GM12878 (cell line): Measurements from ENCODE around the gene UEVLD. TPM values are rescaled to one million over a fixed set of nuclear protein-coding genes. Genes with fewer than 3 reads are reported as not detected.

Experiments
- ATAC-seq: fragments of 200-7000 bp; cut with Tn5 transposase; 3 replicates; pipeline ENCODE4 v1.9.1; 2020; ENCODE audit warnings: mild to moderate bottlenecking, moderate library complexity
- BruUV-seq: library from RNA; stranded (reverse); fragments of 400-500 nt; replicated peaks from 2 replicates; lab custom pipeline; 2021; lab: Mats Ljungman, UMichigan
- CTCF ChIA-PET: fragments of 300-600 bp; sonication (Branson Sonifier 250); formaldehyde crosslinking; extraction: SDS; loops from one replicate; lab custom pipeline; 2021; ENCODE audit warnings: inconsistent platforms; lab: Yijun Ruan, JAX
- POLR2A ChIA-PET: fragments of 350-600 bp; formaldehyde crosslinking; extraction: SDS; loops from one replicate; lab custom pipeline; 2021; ENCODE audit warnings: inconsistent platforms; lab: Charles Lee
- RAD21 ChIA-PET: fragments of 300-600 bp; sonication (Branson Sonifier 250); formaldehyde crosslinking; loops from one replicate; lab custom pipeline; 2023; ENCODE audit warnings: antibody characterized with exemption; ENCODE audit not compliant: unreplicated experiment; lab: Charles Lee
- SMC1A ChIA-PET: fragments of 300-600 bp; sonication (Branson Sonifier 250); formaldehyde crosslinking; loops from one replicate; lab custom pipeline; 2023; ENCODE audit not compliant: unreplicated experiment, uncharacterized antibody; lab: Charles Lee
- DNase-seq: peaks from one replicate; pipeline ENCODE4 v3.0.0-alpha.2; 2011; ENCODE audit warnings: low read depth, low spot score
- FAIRE-seq: peaks from 3 replicates; lab custom pipeline; 2011; peaks lifted over from hg19 to GRCh38; lab: Jason Lieb, UNC
- H2AFZ ChIP-seq: 2 replicates; pipeline ENCODE4 v1.6.0; 2011; ENCODE audit warnings: low read depth, low read length, control low read depth; ENCODE audit not compliant: control insufficient read depth
- H3K27ac ChIP-seq: 2 replicates; pipeline ENCODE4 v1.5.1; 2011; ENCODE audit warnings: control low read depth; ENCODE audit not compliant: control insufficient read depth, insufficient read depth
- H3K27me3 ChIP-seq, 2 experiments: replicated peaks in 1 of 2; 2 replicates each; pipeline versions ENCODE4 v1.6.0 to v1.6.1; 2011; ENCODE audit warnings: low read length in 1 of 2; ENCODE audit not compliant: control insufficient read depth in 2 of 2, insufficient read depth in 2 of 2
- H3K36me3 ChIP-seq, 2 experiments: 2 replicates each; pipeline ENCODE4 v1.5.1; 2011; ENCODE audit warnings: low read length in 1 of 2; ENCODE audit not compliant: control insufficient read depth in 2 of 2, insufficient read depth in 2 of 2
- H3K4me1 ChIP-seq: 2 replicates; pipeline ENCODE4 v1.6.1; 2011; ENCODE audit warnings: mild to moderate bottlenecking, low read length, moderate library complexity, mixed read lengths; ENCODE audit not compliant: control insufficient read depth, insufficient read depth
- H3K4me2 ChIP-seq: 2 replicates; pipeline ENCODE4 v1.6.0; 2011; ENCODE audit warnings: control low read depth; ENCODE audit not compliant: control insufficient read depth, insufficient read depth
- H3K4me3 ChIP-seq: fragments of 200-600 bp; sonication (generic); 2 replicates; pipeline ENCODE4 v1.5.1; 2016
- H3K79me2 ChIP-seq: 2 replicates; pipeline ENCODE4 v1.6.0; 2011; ENCODE audit warnings: low read length; ENCODE audit not compliant: control insufficient read depth, insufficient read depth
- H3K9ac ChIP-seq: 2 replicates; pipeline ENCODE4 v1.8.0; 2011; ENCODE audit warnings: low read length, control low read depth, mixed read lengths; ENCODE audit not compliant: control insufficient read depth, insufficient read depth
- H3K9me3 ChIP-seq: replicated peaks from 3 replicates; pipeline ENCODE4 v1.5.1; 2011; ENCODE audit warnings: mild to moderate bottlenecking, low read length; ENCODE audit not compliant: control insufficient read depth, insufficient read depth
- H4K20me1 ChIP-seq: 2 replicates; pipeline ENCODE4 v1.6.0; 2011; ENCODE audit not compliant: control insufficient read depth, insufficient read depth
- ATF2 ChIP-seq: IDR thresholded peaks from 2 replicates; pipeline ENCODE4 v1.6.1; 2012; ENCODE audit warnings: low read length, inconsistent platforms
- CBX3 ChIP-seq: fragments of 200-600 bp; sonication (generic); IDR thresholded peaks from 2 replicates; pipeline ENCODE4 v1.6.1; 2016; ENCODE audit warnings: low read depth, borderline replicate concordance
- ETV6 ChIP-seq, 2 experiments: fragments of 450-650 bp in 1 of 2; IDR thresholded peaks in 1 of 2; conservative IDR thresholded peaks in 1 of 2; 2 replicates each; pipeline ENCODE4 v1.6.1; 2014; ENCODE audit warnings: antibody characterized with exemption in 1 of 2, borderline replicate concordance in 1 of 2, low read depth in 1 of 2, mild to moderate bottlenecking in 1 of 2, moderate library complexity in 1 of 2
- FOS ChIP-seq: IDR thresholded peaks from 3 replicates; pipeline ENCODE4 v1.6.1; 2011; ENCODE audit warnings: borderline replicate concordance; ENCODE audit not compliant: insufficient read length; ENCODE audit errors: extremely low read depth
- NBN ChIP-seq: fragments of 450-650 bp; IDR thresholded peaks from 2 replicates; pipeline ENCODE4 v1.6.1; 2016
- NRF1 ChIP-seq: conservative IDR thresholded peaks from 2 replicates; pipeline ENCODE4 v1.6.1; 2011; ENCODE audit warnings: mild to moderate bottlenecking, low read depth, low read length, improper control_type of control experiment
- PAX5 ChIP-seq: IDR thresholded peaks from 2 replicates; pipeline ENCODE4 v1.6.1; 2011; ENCODE audit warnings: low read depth, low read length, borderline replicate concordance
- YBX1 ChIP-seq: fragments of 450-650 bp; IDR thresholded peaks from 2 replicates; pipeline ENCODE4 v1.6.1; 2016; ENCODE audit warnings: antibody characterized with exemption
- ZNF24 ChIP-seq: fragments of 450-650 bp; IDR thresholded peaks from 2 replicates; pipeline ENCODE4 v1.6.1; 2017; ENCODE audit warnings: antibody characterized with exemption, mild to moderate bottlenecking
- WGBS: methylation state at CpG from one replicate; pipeline ENCODE4 v1.1.6; 2016; ENCODE audit warnings: low lambda C conversion rate; ENCODE audit not compliant: insufficient replicate concordance, insufficient coverage; ENCODE audit errors: missing lambda C conversion rate; 5-methylcytosine and 5-hydroxymethylcytosine counted together
- in situ Hi-C: fragments of 300-500 bp; cut with MboI; formaldehyde crosslinking; loops from 9 replicates; pipeline ENCODE4 v1.14.3; 2018; ENCODE audit warnings: mixed read lengths
- intact Hi-C: fragments of 100-400 bp; cut with micrococcal nuclease; formaldehyde crosslinking; loops from one replicate; pipeline ENCODE4 v1.14.2; 2022; ENCODE audit not compliant: unreplicated experiment
- polyA plus RNA-seq, 11 experiments: library from polyadenylated mRNA; depleted of rRNA in 4 of 11; unstranded in 6 of 11; stranded (reverse) in 5 of 11; fragments of >200 nt; fragmentation: Nextera tagmentation in 4 of 11; fragmentation: Illumina TruSeq in 1 of 11; extraction: Ambion mirVana in 4 of 11; extraction: Trizol in 1 of 11; gene quantifications; 1 replicate in 1 of 11; 2 replicates in 10 of 11; pipeline versions ENCODE4 v1.2.1 to v1.2.3, GENCODE V29; 2011 to 2016; ENCODE audit warnings: inconsistent platforms in 2 of 11, missing spikeins in 2 of 11, low read depth in 1 of 11
- total RNA-seq, 4 experiments: library from RNA; depleted of rRNA in 3 of 4; stranded (reverse); fragments of >200 nt in 3 of 4; fragmentation: Illumina TruSeq in 1 of 4; extraction: Trizol in 1 of 4; gene quantifications; 2 replicates each; pipeline versions ENCODE4 v1.2.1 to v1.2.3, GENCODE V29; 2013 to 2021
- TF ChIP-seq, protein P1 (sequence below): fragments of 450-650 bp; IDR thresholded peaks from 2 replicates; pipeline ENCODE4 v1.6.1; 2018; ENCODE audit warnings: borderline replicate concordance, mild to moderate bottlenecking; ENCODE audit not compliant: partially characterized antibody

UEVLD gene
- total and polyA plus RNA-seq, 10 of the 15 experiments (the other 5 are each of a cell fraction or from before 2014, with no cell fraction given): 6.5 to 16.3 (median 13.4) TPM

GRCh38 chr11:18623707-18624106 lies 35.2 kb upstream of the UEVLD start:
- Histone ChIP-seq H2AFZ (no peak overlapping the region), H3K36me3 (no peaks in the 10 kb centered on the region; a peak in 1 of 4 replicates), H3K4me1 (peaks cover 8% of the 10 kb centered on the region), H3K27me3 (no peaks in the 10 kb centered on the region), H3K9me3 (no peaks in the 10 kb centered on the region; the same call in 2 of the 3 replicates), H3K27ac (no peak overlapping the region), H3K79me2 (peaks cover 53% of the 10 kb centered on the region), H3K9ac (no peak overlapping the region), H4K20me1 (peaks cover 5% of the 10 kb centered on the region; the same call in 1 of the 2 replicates), H3K4me2 (no peak overlapping the region), H3K4me3 (no peak overlapping the region)
- BruUV-seq: no TSS peak
- in situ Hi-C loops: no loop called here
- 93% methylated on average over 2 of the region's 2 CpGs for WGBS
- no peak for FAIRE-seq
- ChIA-PET POLR2A (interaction anchor here (2.0 kb wide), 1 partner anchor 10 kb away, joined by 9 read pairs; the partner anchor contains the start of gene SPTY2D1), CTCF (interaction anchor here (0.9 to 1.9 kb wide), 4 partner anchors 8 to 83 kb away, joined by 4 to 6 read pairs (median 4); no protein-coding TSS in a partner anchor), RAD21 (no interaction called here), SMC1A (interaction anchor here (13.9 kb wide), 1 partner anchor 9 kb away, joined by 188 read pairs; the partner anchor contains the start of gene SPTY2D1)
- ATAC-seq: no peak
- DNase-seq: no peak
- TF ChIP-seq NRF1 (no peak), PAX5 (no peak), NBN (no peak), CBX3 (no peak)
- intact Hi-C loops: no loop called here

DNA sequence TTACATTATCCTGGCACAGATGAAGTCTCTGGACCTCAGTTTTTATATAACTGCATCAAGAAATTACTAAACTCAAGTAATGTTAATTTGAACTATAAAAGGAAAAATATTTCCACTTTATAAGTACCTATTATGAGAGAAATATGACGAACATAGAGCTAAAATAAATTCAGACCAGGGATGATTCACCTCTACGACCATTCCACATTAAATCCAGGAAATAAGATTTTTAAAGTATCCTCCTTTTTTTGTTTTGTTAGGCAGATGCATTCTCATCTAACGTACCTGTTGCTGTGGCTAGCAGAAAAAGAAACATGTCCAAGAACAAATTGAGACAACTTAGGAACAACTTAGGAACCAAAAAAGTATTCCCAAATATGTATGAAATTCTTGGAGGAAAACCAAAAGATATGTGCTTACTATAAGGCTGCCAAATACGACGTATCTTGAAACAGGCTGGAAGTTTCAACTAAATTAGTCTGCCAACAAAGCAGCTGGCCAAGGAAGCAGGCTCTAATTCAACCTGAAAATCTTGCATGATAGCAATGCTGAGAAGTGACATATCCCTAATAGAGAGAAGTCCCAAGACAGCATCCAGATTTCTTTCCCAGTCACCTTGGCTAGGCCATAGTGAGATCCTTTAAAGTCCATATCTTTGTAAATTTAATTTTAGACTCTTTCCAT lies 29.9 kb upstream of the UEVLD start:
- in situ Hi-C loops (no loop called here), intact Hi-C loops (no loop called here)
- TF ChIP-seq ETV6 (conservative IDR thresholded peaks at IDR 0.05 in 1 of 2, IDR thresholded peaks at IDR 0.05 in 1 of 2; ENCODE audit: borderline replicate concordance in 1 of 2, low read depth in 1 of 2): peak in 1 of 2 experiments; percentile 1; a peak in 1 of 4 replicates
- TF ChIP-seq ATF2: no peak
- TF ChIP-seq, protein P1, sequence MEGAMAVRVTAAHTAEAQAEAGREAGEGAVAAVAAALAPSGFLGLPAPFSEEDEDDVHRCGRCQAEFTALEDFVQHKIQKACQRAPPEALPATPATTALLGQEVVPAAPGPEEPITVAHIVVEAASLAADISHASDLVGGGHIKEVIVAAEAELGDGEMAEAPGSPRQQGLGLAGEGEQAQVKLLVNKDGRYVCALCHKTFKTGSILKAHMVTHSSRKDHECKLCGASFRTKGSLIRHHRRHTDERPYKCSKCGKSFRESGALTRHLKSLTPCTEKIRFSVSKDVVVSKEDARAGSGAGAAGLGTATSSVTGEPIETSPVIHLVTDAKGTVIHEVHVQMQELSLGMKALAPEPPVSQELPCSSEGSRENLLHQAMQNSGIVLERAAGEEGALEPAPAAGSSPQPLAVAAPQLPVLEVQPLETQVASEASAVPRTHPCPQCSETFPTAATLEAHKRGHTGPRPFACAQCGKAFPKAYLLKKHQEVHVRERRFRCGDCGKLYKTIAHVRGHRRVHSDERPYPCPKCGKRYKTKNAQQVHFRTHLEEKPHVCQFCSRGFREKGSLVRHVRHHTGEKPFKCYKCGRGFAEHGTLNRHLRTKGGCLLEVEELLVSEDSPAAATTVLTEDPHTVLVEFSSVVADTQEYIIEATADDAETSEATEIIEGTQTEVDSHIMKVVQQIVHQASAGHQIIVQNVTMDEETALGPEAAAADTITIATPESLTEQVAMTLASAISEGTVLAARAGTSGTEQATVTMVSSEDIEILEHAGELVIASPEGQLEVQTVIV: no peak
- TF ChIP-seq ZNF24: no peak
- TF ChIP-seq YBX1: no peak
- TF ChIP-seq FOS: no peak
- WGBS: 42% methylated on average over 5 of the region's 5 CpGs
- RAD21 ChIA-PET: interaction anchor here (1.3 to 6.7 kb wide), 3 partner anchors 14 to 30 kb away, joined by 3 to 77 read pairs (median 4); partner anchors contain the start of genes SPTY2D1 and UEVLD
- peak overlapping the region; percentile 20; the same call in 1 of the 2 replicates for H3K4me3 ChIP-seq
- H3K27ac ChIP-seq: 0 out of 2 replicates have a peak overlapping the region, but pooled peaks have one; percentile 15
- peaks cover 13% of the 10 kb centered on the region in 2 experiments for H3K36me3 ChIP-seq
- H3K4me1 ChIP-seq: peaks cover 38% of the 10 kb centered on the region
- H2AFZ ChIP-seq: no peak overlapping the region
- H3K9ac ChIP-seq: no peak overlapping the region
- POLR2A ChIA-PET: interaction anchor here (1.0 to 1.9 kb wide), 4 partner anchors 10 to 28 kb away, joined by 3 to 9 read pairs (median 4); no protein-coding TSS in a partner anchor
- H3K27me3 ChIP-seq: no peaks in the 10 kb centered on the region
- DNase-seq: no peak
- H3K4me2 ChIP-seq: peak overlapping the region; percentile 1; the same call in 1 of the 2 replicates
- no peaks in the 10 kb centered on the region; the same call in 2 of the 3 replicates for H3K9me3 ChIP-seq
- SMC1A ChIA-PET: interaction anchor here (1.1 to 13.9 kb wide), 6 partner anchors 8 to 150 kb away, joined by 3 to 188 read pairs (median 7); partner anchors contain the start of genes SPTY2D1 and UEVLD
- FAIRE-seq: peak; percentile 23
- H3K79me2 ChIP-seq: peaks cover 47% of the 10 kb centered on the region
- no TSS peak for BruUV-seq
- ATAC-seq: no peak
- CTCF ChIA-PET: interaction anchor here (0.8 to 6.7 kb wide), 10 partner anchors 8 to 146 kb away, joined by 3 to 80 read pairs (median 4); partner anchors contain the start of genes SPTY2D1 and TSG101
- 0 out of 2 replicates have a peak, but pooled peaks cover 2% of the 10 kb centered on the region for H4K20me1 ChIP-seq
